CD4-positive, alpha-beta memory T cell (primary cell): ENCODE results near the gene TGFBI. TPM values are rescaled to one million over a fixed set of nuclear protein-coding genes. Genes with fewer than 3 reads are reported as not detected.
A peak's percentile ranks its signal among the peaks of the same experiment; 100 is the strongest.

Experiments
- CTCF ChIA-PET: fragments of 350-600 bp; sonication (Branson Sonifier 250); formaldehyde crosslinking; loops from one replicate; lab custom pipeline; 2021; ENCODE audit warnings: inconsistent platforms; ENCODE audit not compliant: partially characterized antibody; lab: Charles Lee
- POLR2A ChIA-PET: fragments of 350-600 bp; sonication (Branson Sonifier 250); formaldehyde crosslinking; loops from one replicate; lab custom pipeline; 2021; ENCODE audit not compliant: partially characterized antibody; lab: Charles Lee
- DNase-seq, 5 donors: peaks; one replicate each; pipeline versions ENCODE4 v3.0.0 to v3.0.0-alpha.2; 2020 to 2022; ENCODE audit warnings: mixed read lengths in 1 of 5
- H3K27ac ChIP-seq: one replicate; pipeline ENCODE4 v1.7.0; 2013; ENCODE audit warnings: low read depth, low read length
- H3K27me3 ChIP-seq: 2 replicates; pipeline ENCODE4 v1.7.0; 2013; ENCODE audit warnings: mild to moderate bottlenecking, low read length, moderate library complexity; ENCODE audit not compliant: insufficient read depth
- H3K36me3 ChIP-seq: 2 replicates; pipeline ENCODE4 v1.7.0; 2013; ENCODE audit warnings: mild to moderate bottlenecking, low read length, moderate library complexity; ENCODE audit not compliant: insufficient read depth
- H3K4me1 ChIP-seq: 2 replicates; pipeline ENCODE4 v1.7.0; 2013; ENCODE audit warnings: mild to moderate bottlenecking, low read length, moderate library complexity; ENCODE audit not compliant: insufficient read depth
- H3K4me3 ChIP-seq, 2 donors: one replicate each; pipeline ENCODE4 v1.7.0; 2013; ENCODE audit warnings: low read length in 2 of 2, mild to moderate bottlenecking in 1 of 2
- H3K9me3 ChIP-seq, 2 donors: one replicate each; pipeline ENCODE4 v1.7.0; 2013; ENCODE audit warnings: low read length in 2 of 2, control low read depth in 1 of 2; ENCODE audit not compliant: control insufficient read depth in 1 of 2
- H3K27ac Mint-ChIP-seq, 7 donors: one replicate each; pipeline ENCODE4 v1.8.0; 2020 to 2021; ENCODE audit warnings: mixed read lengths in 7 of 7, mild to moderate bottlenecking in 6 of 7, inconsistent platforms in 3 of 7, moderate library complexity in 3 of 7
- H3K27me3 Mint-ChIP-seq, 2 donors: one replicate each; pipeline ENCODE4 v1.8.0; 2020 to 2021; ENCODE audit warnings: mixed read lengths in 2 of 2
- H3K36me3 Mint-ChIP-seq, 2 donors: one replicate each; pipeline ENCODE4 v1.8.0; 2020 to 2021; ENCODE audit warnings: mixed read lengths in 2 of 2, inconsistent platforms in 1 of 2, mild to moderate bottlenecking in 1 of 2
- H3K4me1 Mint-ChIP-seq, 4 donors: one replicate each; pipeline ENCODE4 v1.8.0; 2020 to 2021; ENCODE audit warnings: mixed read lengths in 4 of 4, mild to moderate bottlenecking in 1 of 4
- H3K4me3 Mint-ChIP-seq, 8 donors: one replicate each; pipeline ENCODE4 v1.8.0; 2020 to 2021; ENCODE audit warnings: mixed read lengths in 8 of 8, mild to moderate bottlenecking in 7 of 8, moderate library complexity in 6 of 8, inconsistent platforms in 3 of 8
- H3K9me3 Mint-ChIP-seq, 8 donors: one replicate each; pipeline ENCODE4 v1.8.0; 2020 to 2021; ENCODE audit warnings: mixed read lengths in 8 of 8, mild to moderate bottlenecking in 5 of 8, inconsistent platforms in 3 of 8, moderate library complexity in 1 of 8
- intact Hi-C: fragments of 100-400 bp; cut with micrococcal nuclease; formaldehyde crosslinking; loops from one replicate; pipeline ENCODE4 v1.15.1; 2023
- polyA plus RNA-seq, 2 donors: library from polyadenylated mRNA; unstranded; fragments of 300-500 nt; fragmentation: Illumina TruSeq; gene quantifications; one replicate each; pipeline ENCODE4 v1.2.3, GENCODE V29; 2021
- total RNA-seq, 2 experiments: library from RNA; stranded (reverse); gene quantifications; one replicate each; pipeline ENCODE4 v1.2.3, GENCODE V29; 2021

The TGFBI gene
- total and polyA plus RNA-seq, 4 experiments from 2014 or later = 3.7 to 13.2 (median 10.0) TPM

- Mint-ChIP-seq H3K27me3 (peaks cover 14 to 17% of the 10 kb centered on the region in 2 donors), H3K36me3 (no peaks in the 10 kb centered on the region), H3K4me3 (no peak overlapping the region), H3K4me1 (peaks cover 0 to 9% (median 0%) of the 10 kb centered on the region in 4 donors), H3K9me3 (no peaks in the 10 kb centered on the region), H3K27ac (no peak overlapping the region)
- H3K36me3 ChIP-seq = no peaks in the 10 kb centered on the region
- ChIA-PET POLR2A (interaction anchor here (1.6 kb wide), 1 partner anchor 18 kb away, joined by 4 read pairs; no protein-coding TSS in a partner anchor), CTCF (no interaction called here)
- DNase-seq = no peak
- no peak overlapping the region for H3K4me3 ChIP-seq
- peaks cover 8% of the 10 kb centered on the region for H3K4me1 ChIP-seq
- intact Hi-C loops = no loop called here
- no peaks in the 10 kb centered on the region for H3K9me3 ChIP-seq
- no peaks in the 10 kb centered on the region for H3K27me3 ChIP-seq
- H3K27ac ChIP-seq = no peak overlapping the region
These were observed 4.7 kb upstream of the TGFBI start for GRCh38 chr5:136023958-136024541.

- H3K36me3 ChIP-seq = no peaks in the 10 kb centered on the region
- intact Hi-C loops = no loop called here
- no peaks in the 10 kb centered on the region for H3K9me3 ChIP-seq
- Mint-ChIP-seq H3K9me3 (no peaks in the 10 kb centered on the region), H3K27me3 (peaks cover 14 to 17% of the 10 kb centered on the region in 2 donors), H3K36me3 (no peaks in the 10 kb centered on the region), H3K4me3 (no peak overlapping the region), H3K27ac (no peak overlapping the region), H3K4me1 (peaks cover 0 to 8% (median 0%) of the 10 kb centered on the region in 4 donors)
- H3K4me3 ChIP-seq = no peak overlapping the region
- POLR2A ChIA-PET = interaction anchor here (1.6 kb wide), 1 partner anchor 16 kb away, joined by 4 read pairs; no protein-coding TSS in a partner anchor
- CTCF ChIA-PET = interaction anchor here (1.6 kb wide), 1 partner anchor 8 kb away, joined by 4 read pairs; no protein-coding TSS in a partner anchor
- no peak overlapping the region for H3K27ac ChIP-seq
- no peak for DNase-seq
- peaks cover 16% of the 10 kb centered on the region for H3K4me1 ChIP-seq
- H3K27me3 ChIP-seq = no peaks in the 10 kb centered on the region
These were observed 2.9 kb upstream of the TGFBI start for GRCh38 chr5:136025900-136026299.

GRCh38 chr5:136026636-136027035 is 2.2 kb upstream of the TGFBI start:
- Mint-ChIP-seq H3K4me1 (peaks cover 0 to 14% (median 2%) of the 10 kb centered on the region in 4 donors), H3K27me3 (peaks cover 14 to 17% of the 10 kb centered on the region in 2 donors), H3K36me3 (no peaks in the 10 kb centered on the region), H3K27ac (peak overlapping the region in 1 of 7 donors; percentile 37), H3K9me3 (no peaks in the 10 kb centered on the region), H3K4me3 (no peak overlapping the region)
- H3K4me1 ChIP-seq = peaks cover 16% of the 10 kb centered on the region
- H3K9me3 ChIP-seq = no peaks in the 10 kb centered on the region
- no peak overlapping the region for H3K27ac ChIP-seq
- ChIA-PET POLR2A (interaction anchor here (2.7 kb wide), 1 partner anchor 10 kb away, joined by 18 read pairs; no protein-coding TSS in a partner anchor), CTCF (interaction anchor here (0.7 to 1.7 kb wide), 3 partner anchors 9 to 48 kb away, joined by 4 to 5 read pairs (median 4); no protein-coding TSS in a partner anchor)
- no peak overlapping the region for H3K4me3 ChIP-seq
- no peaks in the 10 kb centered on the region for H3K27me3 ChIP-seq
- DNase-seq = no peak
- no peaks in the 10 kb centered on the region for H3K36me3 ChIP-seq
- intact Hi-C loops = no loop called here

DNA sequence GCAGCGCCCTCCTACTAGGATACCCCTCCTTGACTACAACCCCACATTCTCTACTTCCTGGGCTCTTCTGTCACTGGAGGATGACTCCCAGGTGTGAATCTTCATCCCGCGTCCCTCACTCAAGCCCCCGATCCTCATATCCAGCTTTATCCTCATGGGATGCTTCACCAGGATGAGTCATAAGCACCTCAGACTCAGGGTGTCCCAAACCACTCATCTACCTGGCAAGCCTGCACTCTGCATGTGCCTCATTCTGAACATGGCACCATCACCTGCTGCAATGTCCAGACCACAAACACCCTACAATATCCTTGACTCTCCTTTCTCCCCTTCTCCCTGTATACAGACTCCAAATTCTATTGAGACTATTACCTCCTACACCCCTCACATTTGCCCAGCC is 1.5 kb upstream of the TGFBI start:
- CTCF ChIA-PET = interaction anchor here (1.6 to 1.9 kb wide), 4 partner anchors 9 to 50 kb away, joined by 4 to 5 read pairs (median 4); no protein-coding TSS in a partner anchor
- no peaks in the 10 kb centered on the region for H3K9me3 ChIP-seq
- H3K36me3 ChIP-seq = no peaks in the 10 kb centered on the region
- intact Hi-C loops = no loop called here
- no peaks in the 10 kb centered on the region for H3K27me3 ChIP-seq
- no peak overlapping the region for H3K4me3 Mint-ChIP-seq
- H3K27ac ChIP-seq = no peak overlapping the region
- H3K27me3 Mint-ChIP-seq = peaks cover 14 to 17% of the 10 kb centered on the region in 2 donors
- no peak overlapping the region for H3K4me3 ChIP-seq
- POLR2A ChIA-PET = interaction anchor here (2.7 kb wide), 1 partner anchor 10 kb away, joined by 18 read pairs; no protein-coding TSS in a partner anchor
- no peaks in the 10 kb centered on the region for H3K36me3 Mint-ChIP-seq
- DNase-seq = no peak
- H3K27ac Mint-ChIP-seq = no peak overlapping the region
- H3K4me1 ChIP-seq = peaks cover 16% of the 10 kb centered on the region
- peaks cover 0 to 14% (median 3%) of the 10 kb centered on the region in 4 donors for H3K4me1 Mint-ChIP-seq
- H3K9me3 Mint-ChIP-seq = no peaks in the 10 kb centered on the region

GRCh38 chr5:136028090-136028489 is 698 bp upstream of the TGFBI start:
- Histone ChIP-seq H3K36me3 (no peaks in the 10 kb centered on the region), H3K27ac (no peak overlapping the region), H3K9me3 (no peaks in the 10 kb centered on the region), H3K4me1 (peaks cover 16% of the 10 kb centered on the region), H3K4me3 (no peak overlapping the region), H3K27me3 (no peaks in the 10 kb centered on the region)
- ChIA-PET POLR2A (interaction anchor here (1.4 to 2.7 kb wide), 2 partner anchors 9 to 13 kb away, joined by 4 to 18 read pairs; no protein-coding TSS in a partner anchor), CTCF (interaction anchor here (1.2 to 2.1 kb wide), 6 partner anchors 9 to 53 kb away, joined by 3 to 7 read pairs (median 4); no protein-coding TSS in a partner anchor)
- Mint-ChIP-seq H3K27ac (no peak overlapping the region), H3K27me3 (peaks cover 11 to 14% of the 10 kb centered on the region in 2 donors), H3K4me1 (peaks cover 0 to 14% (median 7%) of the 10 kb centered on the region in 4 donors), H3K4me3 (peak overlapping the region in 2 of 8 donors; percentile 31 to 36), H3K36me3 (no peaks in the 10 kb centered on the region), H3K9me3 (no peaks in the 10 kb centered on the region)
- intact Hi-C loops = loop anchor here (1.0 kb wide), 1 partner anchor 9 kb away; no protein-coding TSS in a partner anchor
- DNase-seq = no peak

- H3K27me3 ChIP-seq = no peaks in the 10 kb centered on the region
- H3K4me1 ChIP-seq = peaks cover 30% of the 10 kb centered on the region
- Mint-ChIP-seq H3K9me3 (no peaks in the 10 kb centered on the region), H3K4me1 (peaks cover 4 to 29% (median 18%) of the 10 kb centered on the region in 4 donors), H3K4me3 (peak overlapping the region in 3 of 8 donors; percentile 13 to 43 (median 25)), H3K27ac (peak overlapping the region in 2 of 7 donors; percentile 1 to 33), H3K27me3 (peaks cover 7 to 8% of the 10 kb centered on the region in 2 donors), H3K36me3 (no peaks in the 10 kb centered on the region)
- no peaks in the 10 kb centered on the region for H3K36me3 ChIP-seq
- H3K4me3 ChIP-seq = no peak overlapping the region
- no peak for DNase-seq
- ChIA-PET CTCF (no interaction called here), POLR2A (no interaction called here)
- intact Hi-C loops = no loop called here
- no peaks in the 10 kb centered on the region for H3K9me3 ChIP-seq
- no peak overlapping the region for H3K27ac ChIP-seq
These were observed 1.5 kb downstream of the TGFBI start for GRCh38 chr5:136030252-136030651.

- Histone ChIP-seq H3K9me3 (no peaks in the 10 kb centered on the region), H3K4me1 (peaks cover 35% of the 10 kb centered on the region), H3K27me3 (no peaks in the 10 kb centered on the region), H3K4me3 (no peak overlapping the region), H3K27ac (no peak overlapping the region), H3K36me3 (no peaks in the 10 kb centered on the region)
- ChIA-PET CTCF (no interaction called here), POLR2A (no interaction called here)
- Mint-ChIP-seq H3K9me3 (no peaks in the 10 kb centered on the region), H3K4me1 (peaks cover 8 to 33% (median 22%) of the 10 kb centered on the region in 4 donors), H3K4me3 (peak overlapping the region in 6 of 8 donors; percentile 35 to 76 (median 64)), H3K27ac (peak overlapping the region in 3 of 7 donors; percentile 18 to 72 (median 42)), H3K36me3 (no peaks in the 10 kb centered on the region), H3K27me3 (peaks cover 7 to 8% of the 10 kb centered on the region in 2 donors)
- intact Hi-C loops = no loop called here
- DNase-seq = no peak
These were observed 2.3 kb downstream of the TGFBI start for GRCh38 chr5:136030956-136031611.
